Measurements from ENCODE around the gene CA10. TPM values are rescaled to one million over a fixed set of nuclear protein-coding genes. Genes with fewer than 3 reads are reported as not detected.
A peak's percentile ranks its signal among the peaks of the same experiment; 100 is the strongest.

Gene CA10
- total RNA-seq, 1 experiment from 2014 or later = 0.46 TPM

GRCh38 chr17:51819341-51820219, 338.9 kb downstream of the CA10 start:
- Histone ChIP-seq H2BK5ac (ENCODE audit: insufficient read length, low read length) (no peak overlapping the region), H4K8ac (replicated peaks; ENCODE audit: insufficient read length, low read depth, low read length) (no peak overlapping the region), H3K56ac (ENCODE audit: insufficient read length, low read depth, low read length) (no peak overlapping the region), H3K9me3 (ENCODE audit: control insufficient read depth, low read depth, low read length) (no peaks in the 10 kb centered on the region), H3K79me1 (ENCODE audit: insufficient read depth, low read depth, low read length, poor library complexity, severe bottlenecking) (no peaks in the 10 kb centered on the region), H3K14ac (ENCODE audit: insufficient read depth, low read length) (0 out of 2 replicates have a peak overlapping the region, but pooled peaks have one; percentile 8), H4K20me1 (ENCODE audit: control insufficient read depth, insufficient read depth, insufficient read length) (no peaks in the 10 kb centered on the region), H3T11ph (ENCODE audit: low read length) (no peak overlapping the region), H3K4me2 (ENCODE audit: insufficient read depth, insufficient read length, low read length) (no peak overlapping the region), H2AFZ (ENCODE audit: low read length) (no peak overlapping the region), H2AK5ac (ENCODE audit: insufficient read length, low read length) (no peak overlapping the region), H3K23ac (ENCODE audit: insufficient read length, low read depth, low read length) (no peak overlapping the region), H3K18ac (ENCODE audit: insufficient read length, low read depth, low read length) (no peak overlapping the region), H2BK15ac (ENCODE audit: low read depth, low read length) (no peak overlapping the region), H4K91ac (ENCODE audit: insufficient read length, low read depth, low read length) (no peak overlapping the region), H2BK120ac (ENCODE audit: low read depth, low read length, poor library complexity, severe bottlenecking) (no peak overlapping the region), H3K9ac (ENCODE audit: extremely low read depth, insufficient read length, low read length) (no peak overlapping the region), H3K4ac (ENCODE audit: low read depth, low read length) (no peak overlapping the region), H3K4me1 (ENCODE audit: insufficient read depth, low read length) (no peaks in the 10 kb centered on the region), H2BK12ac (ENCODE audit: insufficient read length, low read depth, low read length) (no peak overlapping the region), H4K5ac (ENCODE audit: insufficient read length, low read depth, low read length) (no peak overlapping the region), H3K23me2 (ENCODE audit: insufficient read length, low read depth, low read length, poor library complexity, severe bottlenecking) (no peaks in the 10 kb centered on the region), H2BK20ac (ENCODE audit: low read depth, low read length, poor library complexity, severe bottlenecking) (no peak overlapping the region), H3K27ac (ENCODE audit: insufficient read length, low read depth, low read length) (no peak overlapping the region), H3K27me3 (ENCODE audit: insufficient read depth, low read length) (no peaks in the 10 kb centered on the region), H3K79me2 (ENCODE audit: insufficient read depth, low read length) (no peaks in the 10 kb centered on the region)
- TF ChIP-seq CTCF (conservative IDR thresholded peaks at IDR 0.05) = no peak
- peaks cover 3 to 5% of the 10 kb centered on the region in 2 experiments; a peak in 2 of 4 replicates for H3K4me1 Mint-ChIP-seq
- no peak for DNase-seq
- no peaks in the 10 kb centered on the region for H3K27me3 Mint-ChIP-seq (ENCODE audit: low read depth)
- WGBS (ENCODE audit: extremely low coverage, insufficient read length, low lambda C conversion rate) = no CpG with 5 or more reads among the region's 6 CpGs
- no peak overlapping the region for H3K4me3 Mint-ChIP-seq
- no peaks in the 10 kb centered on the region for H3K36me3 Mint-ChIP-seq (ENCODE audit: insufficient read depth in 1 of 3, low read depth in 3 of 3)
- H3K9me3 Mint-ChIP-seq = no peaks in the 10 kb centered on the region; a peak in 1 of 5 replicates
- peak overlapping the region in 1 of 3 experiments; percentile 37; a peak in 1 of 7 replicates for H3K27ac Mint-ChIP-seq

Measured in H9 (cell line).